ENCODE data around the gene CHD6. TPM values are rescaled to one million over a fixed set of nuclear protein-coding genes. Genes with fewer than 3 reads are reported as not detected.

The CHD6 gene
- total and polyA plus RNA-seq, 3 experiments from 2014 or later, result 24.6 to 59.5 (median 25.3) TPM

DNA sequence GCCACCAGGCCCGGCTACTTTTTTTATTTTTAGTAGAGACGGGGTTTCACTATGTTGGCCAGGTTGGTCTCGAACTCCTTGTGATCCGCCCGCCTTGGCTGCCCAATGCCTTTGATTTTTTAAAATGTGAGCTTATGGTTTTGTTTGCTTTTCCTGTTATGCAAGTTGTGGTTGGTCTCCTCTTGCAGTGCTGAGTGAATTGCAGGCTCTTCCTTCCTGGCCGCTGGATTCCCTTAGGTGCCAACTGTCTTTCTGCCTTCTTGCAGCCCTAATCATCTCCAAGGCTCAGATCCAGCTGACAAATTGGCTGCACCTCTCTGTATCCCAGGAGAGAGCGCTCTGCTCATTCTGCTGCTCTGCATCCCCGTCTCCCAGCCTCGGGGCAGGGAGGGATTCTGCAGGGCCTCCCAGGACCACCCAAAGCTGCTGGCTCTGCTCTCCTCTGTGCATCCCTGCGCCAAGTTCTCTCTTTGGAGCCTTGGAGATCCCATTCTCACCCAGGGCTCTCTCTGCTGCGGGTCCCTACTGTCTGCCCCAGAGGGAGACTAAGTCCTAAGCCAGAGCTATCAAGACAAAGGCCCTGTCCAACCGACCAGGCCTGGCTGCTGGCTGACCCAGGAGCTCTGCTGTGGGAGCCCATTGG, 237.5 kb downstream of the CHD6 start:
- Mint-ChIP-seq H3K9me3 (no peaks in the 10 kb centered on the region), H3K4me1 (peaks cover 0 to 5% (median 0%) of the 10 kb centered on the region in 3 donors), H3K4me3 (no peak overlapping the region), H3K27me3 (peaks cover 23 to 67% of the 10 kb centered on the region in 2 donors), H3K27ac (no peak overlapping the region), H3K36me3 (peaks cover 0 to 2% (median 0%) of the 10 kb centered on the region in 3 donors)
- H3K4me1 ChIP-seq (ENCODE audit: insufficient read depth, low read length), result no peaks in the 10 kb centered on the region
- no peak for DNase-seq
- no peak overlapping the region for H3K4me3 ChIP-seq (ENCODE audit: low read length)
- CTCF ChIA-PET, result interaction anchor here (0.7 kb wide), 1 partner anchor 40 kb away, joined by 3 read pairs; the partner anchor contains the start of gene LPIN3
- H3K27me3 ChIP-seq (ENCODE audit: insufficient read depth, low read length, poor library complexity, severe bottlenecking), result no peaks in the 10 kb centered on the region
- H3K27ac ChIP-seq (ENCODE audit: low read depth, low read length), result no peak overlapping the region
- H3K36me3 ChIP-seq (ENCODE audit: insufficient read depth, low read length), result no peaks in the 10 kb centered on the region
- H3K9me3 ChIP-seq (ENCODE audit: low read length), result no peaks in the 10 kb centered on the region
- POLR2A ChIA-PET, result no interaction called here

DNA sequence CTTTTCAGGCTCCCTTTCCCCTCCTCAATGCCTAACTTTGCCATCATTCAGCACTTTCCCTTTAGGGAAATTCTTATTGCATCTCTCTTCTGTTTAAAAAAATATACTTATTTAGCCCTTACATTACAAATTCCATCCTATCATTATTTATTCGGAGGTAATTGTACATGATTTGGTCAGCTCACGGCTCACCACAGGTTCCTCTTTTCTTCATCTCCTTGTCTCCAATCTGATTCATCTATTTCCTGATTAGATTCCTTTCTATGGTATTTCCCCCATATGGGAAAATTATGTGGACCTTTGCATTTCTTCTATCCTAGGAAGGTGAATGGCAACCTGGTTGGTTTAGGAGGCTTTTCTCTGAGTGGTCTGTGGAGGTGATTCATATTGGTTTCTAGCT, 238.6 kb downstream of the CHD6 start:
- no peaks in the 10 kb centered on the region for H3K27me3 ChIP-seq (ENCODE audit: insufficient read depth, low read length, poor library complexity, severe bottlenecking)
- no peaks in the 10 kb centered on the region for H3K9me3 ChIP-seq (ENCODE audit: low read length)
- peaks cover 0 to 5% (median 0%) of the 10 kb centered on the region in 3 donors for H3K4me1 Mint-ChIP-seq
- no peak overlapping the region for H3K27ac ChIP-seq (ENCODE audit: low read depth, low read length)
- peaks cover 27 to 68% of the 10 kb centered on the region in 2 donors for H3K27me3 Mint-ChIP-seq
- no peak for DNase-seq
- POLR2A ChIA-PET, result no interaction called here
- CTCF ChIA-PET, result no interaction called here
- H3K4me3 Mint-ChIP-seq, result no peak overlapping the region
- no peaks in the 10 kb centered on the region for H3K36me3 ChIP-seq (ENCODE audit: insufficient read depth, low read length)
- no peaks in the 10 kb centered on the region for H3K9me3 Mint-ChIP-seq
- peak overlapping the region in 1 of 8 donors; percentile 54 for H3K27ac Mint-ChIP-seq
- H3K36me3 Mint-ChIP-seq, result peaks cover 0 to 2% (median 0%) of the 10 kb centered on the region in 3 donors
- H3K4me1 ChIP-seq (ENCODE audit: insufficient read depth, low read length), result no peaks in the 10 kb centered on the region
- no peak overlapping the region for H3K4me3 ChIP-seq (ENCODE audit: low read length)

DNA sequence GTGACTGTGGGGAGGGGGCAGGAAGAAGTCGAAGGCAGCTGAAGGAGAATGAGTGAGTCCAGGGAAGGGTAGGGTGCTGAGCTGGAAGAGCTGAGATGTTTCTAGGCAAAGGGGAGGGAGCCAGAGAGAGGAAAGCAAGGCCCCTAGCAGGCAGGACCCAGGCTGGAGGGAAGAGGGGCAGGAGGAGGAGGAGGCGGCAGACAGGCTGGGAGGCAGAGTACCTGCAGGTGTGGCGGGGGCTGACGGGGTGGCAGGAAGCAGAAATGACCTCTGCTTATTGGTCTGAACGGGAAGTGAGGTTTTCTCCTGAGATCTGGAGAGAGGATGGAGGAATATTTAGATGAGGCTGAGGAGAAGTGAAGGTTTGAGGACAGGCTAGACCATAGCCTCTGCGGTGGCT, 240.9 kb downstream of the CHD6 start:
- H3K4me1 Mint-ChIP-seq, result peaks cover 0 to 5% (median 0%) of the 10 kb centered on the region in 3 donors
- H3K27ac ChIP-seq (ENCODE audit: low read depth, low read length), result no peak overlapping the region
- ChIA-PET CTCF (no interaction called here), POLR2A (no interaction called here)
- no peaks in the 10 kb centered on the region for H3K9me3 ChIP-seq (ENCODE audit: low read length)
- H3K27me3 Mint-ChIP-seq, result peaks cover 32 to 71% of the 10 kb centered on the region in 2 donors
- H3K27me3 ChIP-seq (ENCODE audit: insufficient read depth, low read length, poor library complexity, severe bottlenecking), result no peaks in the 10 kb centered on the region
- no peaks in the 10 kb centered on the region for H3K36me3 ChIP-seq (ENCODE audit: insufficient read depth, low read length)
- no peak overlapping the region for H3K4me3 ChIP-seq (ENCODE audit: low read length)
- peaks cover 0 to 5% (median 0%) of the 10 kb centered on the region in 5 donors for H3K9me3 Mint-ChIP-seq
- no peak overlapping the region for H3K4me3 Mint-ChIP-seq
- H3K4me1 ChIP-seq (ENCODE audit: insufficient read depth, low read length), result no peaks in the 10 kb centered on the region
- H3K27ac Mint-ChIP-seq, result peak overlapping the region in 1 of 8 donors; percentile 91
- H3K36me3 Mint-ChIP-seq, result no peaks in the 10 kb centered on the region
- DNase-seq, result no peak

DNA sequence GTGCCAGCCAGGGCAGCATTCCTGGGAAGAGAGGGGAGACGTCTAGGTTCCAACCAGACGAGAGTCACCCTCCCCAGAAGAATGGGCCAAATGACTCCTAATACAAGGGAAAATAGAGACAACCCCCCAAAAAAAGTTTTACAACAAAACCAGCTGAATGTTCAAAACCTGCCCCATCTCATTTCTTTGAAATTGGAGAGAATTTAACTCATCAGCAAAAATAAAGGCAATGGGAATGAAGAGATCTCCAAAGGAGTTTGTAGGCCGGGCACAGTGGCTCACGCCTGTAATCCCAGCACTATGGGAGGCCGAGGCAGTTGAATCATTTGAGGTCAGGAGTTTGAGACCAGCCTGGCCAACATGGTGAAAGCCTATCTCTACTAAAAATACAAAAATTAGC, 241.8 kb downstream of the CHD6 start:
- Histone ChIP-seq H3K27ac (ENCODE audit: low read depth, low read length) (no peak overlapping the region), H3K27me3 (ENCODE audit: insufficient read depth, low read length, poor library complexity, severe bottlenecking) (no peaks in the 10 kb centered on the region), H3K9me3 (ENCODE audit: low read length) (no peaks in the 10 kb centered on the region), H3K4me1 (ENCODE audit: insufficient read depth, low read length) (no peaks in the 10 kb centered on the region), H3K36me3 (ENCODE audit: insufficient read depth, low read length) (no peaks in the 10 kb centered on the region), H3K4me3 (ENCODE audit: low read length) (no peak overlapping the region)
- ChIA-PET POLR2A (no interaction called here), CTCF (no interaction called here)
- H3K9me3 Mint-ChIP-seq, result peaks cover 0 to 5% (median 1%) of the 10 kb centered on the region in 5 donors
- H3K4me1 Mint-ChIP-seq, result peaks cover 0 to 5% (median 0%) of the 10 kb centered on the region in 3 donors
- peaks cover 0 to under 1% (median 0%) of the 10 kb centered on the region in 3 donors for H3K36me3 Mint-ChIP-seq
- no peak overlapping the region for H3K27ac Mint-ChIP-seq
- H3K4me3 Mint-ChIP-seq, result no peak overlapping the region
- no peak for DNase-seq
- H3K27me3 Mint-ChIP-seq, result peaks cover 28 to 71% of the 10 kb centered on the region in 2 donors

DNA sequence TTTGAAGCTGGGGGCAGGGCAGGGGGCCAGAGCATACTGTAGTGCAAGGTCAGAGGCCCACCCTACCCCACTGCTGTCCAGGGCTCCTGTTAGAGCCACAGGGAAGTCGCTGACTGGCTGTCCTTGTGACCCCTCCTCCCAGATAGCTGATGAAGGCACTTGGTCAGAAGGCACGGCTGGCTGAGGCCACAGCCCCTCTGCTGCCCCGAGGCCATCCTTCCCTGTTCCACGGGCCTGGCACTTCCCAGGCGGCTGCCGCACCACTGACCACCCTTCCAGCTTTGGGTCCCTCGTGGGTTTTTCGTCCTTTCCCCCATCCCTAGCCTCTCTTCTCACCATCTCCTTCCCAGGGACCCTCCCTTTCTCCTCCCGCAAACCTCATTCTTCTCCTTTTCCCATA, 242.3 kb downstream of the CHD6 start:
- Mint-ChIP-seq H3K4me3 (no peak overlapping the region), H3K9me3 (peaks cover 0 to 6% (median 5%) of the 10 kb centered on the region in 5 donors), H3K27ac (peak overlapping the region in 1 of 8 donors; percentile 92), H3K36me3 (peaks cover 0 to 6% (median 0%) of the 10 kb centered on the region in 3 donors), H3K27me3 (peaks cover 30 to 72% of the 10 kb centered on the region in 2 donors), H3K4me1 (peaks cover 0 to 5% (median 0%) of the 10 kb centered on the region in 3 donors)
- ChIA-PET CTCF (no interaction called here), POLR2A (no interaction called here)
- Histone ChIP-seq H3K4me3 (ENCODE audit: low read length) (no peak overlapping the region), H3K27me3 (ENCODE audit: insufficient read depth, low read length, poor library complexity, severe bottlenecking) (no peaks in the 10 kb centered on the region), H3K4me1 (ENCODE audit: insufficient read depth, low read length) (no peaks in the 10 kb centered on the region), H3K36me3 (ENCODE audit: insufficient read depth, low read length) (no peaks in the 10 kb centered on the region), H3K27ac (ENCODE audit: low read depth, low read length) (no peak overlapping the region), H3K9me3 (ENCODE audit: low read length) (no peaks in the 10 kb centered on the region)
- DNase-seq, result no peak

DNA sequence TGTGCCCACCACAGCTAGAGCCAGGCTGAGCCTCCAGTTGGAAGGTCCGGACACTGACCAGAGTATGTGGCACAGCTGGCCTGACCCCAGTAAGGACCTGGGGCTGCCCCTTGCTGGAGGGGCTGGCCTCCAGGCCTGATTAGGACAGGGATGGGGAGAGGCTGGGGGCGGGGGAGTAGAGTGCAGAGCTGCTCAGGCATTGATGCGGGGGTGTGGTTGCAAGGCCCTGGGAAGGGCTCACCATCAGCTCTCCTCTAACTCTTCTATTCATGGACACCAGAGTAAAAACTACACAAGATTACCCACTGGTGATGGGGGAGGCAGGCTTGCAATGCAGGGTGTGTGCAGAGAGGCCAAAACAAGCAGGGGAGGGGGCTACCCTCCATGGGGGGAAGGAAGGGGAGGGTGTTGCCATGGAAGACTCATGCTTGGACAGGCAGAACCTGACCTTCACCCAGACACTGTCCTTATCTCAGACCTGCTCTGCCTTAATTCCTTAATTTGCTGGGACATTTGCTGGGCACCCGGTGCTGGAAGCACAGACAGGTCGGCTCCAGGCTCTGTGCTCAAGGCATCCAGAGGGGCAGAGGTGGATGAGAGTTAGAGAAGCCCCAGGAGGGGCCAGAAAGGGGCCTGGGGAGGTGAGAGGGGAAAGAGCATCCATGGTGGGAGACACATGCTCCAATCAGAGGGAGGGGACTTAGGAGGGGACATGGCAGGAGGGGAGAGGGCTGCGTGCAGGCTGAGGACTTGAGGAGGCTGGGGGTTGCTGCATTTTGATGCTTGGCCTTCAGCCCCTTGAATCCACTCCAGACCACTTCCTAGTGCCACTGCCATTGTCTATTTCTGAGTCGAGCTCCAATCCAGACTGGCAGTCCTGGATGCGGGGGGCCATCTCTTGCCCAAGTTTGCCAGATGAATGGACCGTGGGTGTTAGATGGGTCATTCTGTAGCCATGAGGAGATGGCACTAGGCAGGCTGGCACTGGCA, 244.0 kb downstream of the CHD6 start:
- H3K27me3 ChIP-seq (ENCODE audit: insufficient read depth, low read length, poor library complexity, severe bottlenecking), result no peaks in the 10 kb centered on the region
- H3K4me3 ChIP-seq (ENCODE audit: low read length), result no peak overlapping the region
- no peaks in the 10 kb centered on the region for H3K9me3 ChIP-seq (ENCODE audit: low read length)
- Mint-ChIP-seq H3K27ac (no peak overlapping the region), H3K36me3 (peaks cover 0 to 6% (median 0%) of the 10 kb centered on the region in 3 donors), H3K27me3 (peaks cover 29 to 69% of the 10 kb centered on the region in 2 donors), H3K4me3 (no peak overlapping the region), H3K4me1 (no peaks in the 10 kb centered on the region), H3K9me3 (peaks cover 0 to 6% (median 5%) of the 10 kb centered on the region in 5 donors)
- no peak for DNase-seq
- no peaks in the 10 kb centered on the region for H3K4me1 ChIP-seq (ENCODE audit: insufficient read depth, low read length)
- CTCF ChIA-PET, result no interaction called here
- POLR2A ChIA-PET, result no interaction called here
- H3K36me3 ChIP-seq (ENCODE audit: insufficient read depth, low read length), result no peaks in the 10 kb centered on the region
- H3K27ac ChIP-seq (ENCODE audit: low read depth, low read length), result no peak overlapping the region

DNA sequence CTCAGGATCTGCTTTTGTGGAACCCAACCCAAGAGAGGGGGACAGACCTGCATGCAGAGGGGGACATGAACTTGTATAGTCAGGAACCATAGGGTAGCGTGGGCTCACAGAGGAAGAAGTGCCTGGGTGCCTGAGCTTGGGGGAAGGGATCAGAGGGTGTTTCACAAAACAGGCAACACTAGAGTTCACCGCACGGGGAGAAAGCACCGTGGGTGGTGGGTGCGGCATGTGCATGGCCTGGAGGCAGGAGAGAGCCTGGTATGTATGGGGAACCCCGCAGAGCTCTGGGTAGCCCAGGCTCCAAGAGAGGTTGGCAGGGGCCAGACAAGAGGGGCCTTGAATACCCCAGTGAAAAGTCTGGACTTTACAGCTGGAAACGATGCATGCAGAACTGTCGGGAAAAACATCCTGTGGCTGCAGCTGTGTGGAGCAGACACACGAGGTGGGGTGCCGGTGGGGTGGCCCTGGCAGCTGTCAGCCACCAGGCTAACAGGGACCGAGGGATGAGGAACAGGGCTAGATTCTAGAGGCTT, 244.9 kb downstream of the CHD6 start:
- DNase-seq, result no peak
- Mint-ChIP-seq H3K27me3 (peaks cover 32 to 71% of the 10 kb centered on the region in 2 donors), H3K4me1 (no peaks in the 10 kb centered on the region), H3K27ac (no peak overlapping the region), H3K9me3 (peaks cover 0 to 6% (median 5%) of the 10 kb centered on the region in 5 donors), H3K36me3 (peaks cover 0 to 6% (median 0%) of the 10 kb centered on the region in 3 donors), H3K4me3 (no peak overlapping the region)
- ChIA-PET CTCF (no interaction called here), POLR2A (no interaction called here)
- H3K27me3 ChIP-seq (ENCODE audit: insufficient read depth, low read length, poor library complexity, severe bottlenecking), result no peaks in the 10 kb centered on the region
- no peak overlapping the region for H3K27ac ChIP-seq (ENCODE audit: low read depth, low read length)
- no peaks in the 10 kb centered on the region for H3K4me1 ChIP-seq (ENCODE audit: insufficient read depth, low read length)
- no peaks in the 10 kb centered on the region for H3K36me3 ChIP-seq (ENCODE audit: insufficient read depth, low read length)
- no peak overlapping the region for H3K4me3 ChIP-seq (ENCODE audit: low read length)
- no peaks in the 10 kb centered on the region for H3K9me3 ChIP-seq (ENCODE audit: low read length)

DNA sequence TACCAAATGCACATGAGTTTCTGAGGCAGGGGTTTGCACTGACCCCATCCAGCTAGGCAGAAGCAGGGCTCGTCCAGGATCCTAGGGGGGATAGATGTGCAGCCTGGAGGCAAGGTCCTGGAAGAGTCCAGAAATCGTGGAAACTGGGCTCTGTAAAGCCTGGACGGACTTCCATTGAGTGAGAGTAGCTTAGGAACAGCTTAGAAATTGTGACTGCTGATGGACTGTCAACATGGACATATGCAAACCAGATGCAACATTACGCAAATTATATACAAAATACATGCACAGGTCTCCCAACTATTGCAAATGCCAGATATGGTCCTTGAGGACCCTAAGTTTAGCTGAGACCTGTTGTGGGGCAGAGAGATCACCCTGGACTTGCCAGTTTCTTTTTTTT, 246.8 kb downstream of the CHD6 start:
- Mint-ChIP-seq H3K27me3 (peaks cover 37 to 67% of the 10 kb centered on the region in 2 donors), H3K27ac (no peak overlapping the region), H3K4me1 (peaks cover 0 to 7% (median 5%) of the 10 kb centered on the region in 3 donors), H3K4me3 (peak overlapping the region in 1 of 7 donors; percentile 59), H3K9me3 (peaks cover 0 to 6% (median 5%) of the 10 kb centered on the region in 5 donors), H3K36me3 (peaks cover 0 to 6% (median 0%) of the 10 kb centered on the region in 3 donors)
- Histone ChIP-seq H3K4me1 (ENCODE audit: insufficient read depth, low read length) (no peaks in the 10 kb centered on the region), H3K27ac (ENCODE audit: low read depth, low read length) (no peak overlapping the region), H3K36me3 (ENCODE audit: insufficient read depth, low read length) (no peaks in the 10 kb centered on the region), H3K4me3 (ENCODE audit: low read length) (no peak overlapping the region), H3K9me3 (ENCODE audit: low read length) (no peaks in the 10 kb centered on the region), H3K27me3 (ENCODE audit: insufficient read depth, low read length, poor library complexity, severe bottlenecking) (no peaks in the 10 kb centered on the region)
- ChIA-PET CTCF (no interaction called here), POLR2A (no interaction called here)
- DNase-seq, result no peak
